ENCODE data around the gene SAV1. TPM values are rescaled to one million over a fixed set of nuclear protein-coding genes. Genes with fewer than 3 reads are reported as not detected.

SAV1 gene
- total RNA-seq, 4 donors from 2014 or later, result 34.8 to 48.7 (median 42.5) TPM

DNA sequence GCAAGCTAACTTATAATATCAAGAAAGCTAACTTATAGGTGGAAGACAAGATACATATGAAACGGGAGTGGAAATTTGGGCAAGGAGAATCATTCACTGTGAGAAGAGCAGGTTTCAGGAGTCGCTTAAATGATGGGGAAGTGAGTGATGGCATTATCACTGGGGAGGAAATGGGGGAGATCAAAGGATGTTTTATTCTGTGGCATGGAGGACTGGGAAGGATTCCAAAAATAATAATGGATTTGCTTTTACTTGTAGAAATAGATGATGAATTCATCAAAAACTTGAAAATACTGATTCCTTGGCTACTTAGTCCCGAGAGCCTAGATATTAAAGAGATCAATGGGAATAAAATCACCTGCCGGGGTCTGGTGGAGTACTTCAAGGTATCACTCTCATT, 47.8 kb downstream of the SAV1 start:
- 80 to 86% methylated on average over 4 of the region's 4 CpGs for WGBS, 2 donors (ENCODE audit: low coverage in 1 of 2)
- ATAC-seq, result no peak

DNA sequence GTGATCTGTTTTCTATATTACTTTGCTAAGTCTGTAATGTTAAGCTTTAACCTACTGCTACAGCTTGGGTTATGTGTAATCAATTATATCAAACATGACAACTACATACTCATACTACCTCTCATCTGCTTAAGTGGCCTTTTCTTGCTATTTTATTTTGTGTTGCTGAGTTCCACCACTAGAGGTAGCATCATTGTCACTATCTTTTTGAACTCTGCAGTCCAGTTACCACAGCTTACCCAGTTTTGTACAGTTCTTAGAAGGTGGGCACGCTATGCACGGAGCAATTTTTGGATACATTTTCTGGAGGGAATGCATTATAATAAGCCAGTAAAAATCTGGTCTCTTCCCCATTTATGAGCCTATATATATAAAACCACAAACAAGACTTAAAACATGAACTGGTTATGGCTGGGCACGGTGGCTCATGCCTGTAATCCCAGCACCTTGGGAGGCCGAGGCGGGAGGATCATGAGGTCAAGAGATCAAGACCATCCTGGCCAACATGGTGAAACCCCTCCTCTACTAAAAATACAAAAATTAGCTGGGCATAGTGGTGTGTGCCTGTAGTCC, 48.5 kb downstream of the SAV1 start:
- H3K4me3 ChIP-seq, result no peak overlapping the region
- WGBS, 2 donors (ENCODE audit: low coverage in 1 of 2), result 56 to 76% methylated on average over 3 to 5 of the region's 5 CpGs
- no peak for ATAC-seq
- no peaks in the 10 kb centered on the region for H3K27me3 ChIP-seq
- TF ChIP-seq POLR2AphosphoS5 (IDR thresholded peaks at IDR 0.05) (no peak), CTCF (IDR thresholded peaks at IDR 0.05) (peak; percentile 19 to 61 (median 53))
- no peaks in the 10 kb centered on the region for H3K9me3 ChIP-seq
- H3K4me1 ChIP-seq, result no peaks in the 10 kb centered on the region
- peaks cover 0 to 57% of the 10 kb centered on the region in 2 donors for H3K36me3 ChIP-seq
- no peak overlapping the region for H3K27ac ChIP-seq

More for the DNA sequence above, 47.8 kb downstream of the SAV1 start:
- no peaks in the 10 kb centered on the region for H3K4me1 ChIP-seq
- H3K36me3 ChIP-seq, result peaks cover 0 to 57% of the 10 kb centered on the region in 2 donors
- no peak overlapping the region for H3K27ac ChIP-seq
- H3K27me3 ChIP-seq, result no peaks in the 10 kb centered on the region
- no peaks in the 10 kb centered on the region for H3K9me3 ChIP-seq
- TF ChIP-seq POLR2A (IDR thresholded peaks at IDR 0.05), result no peak
- TF ChIP-seq POLR2AphosphoS5 (IDR thresholded peaks at IDR 0.05), result no peak
- no peak for TF ChIP-seq CTCF (IDR thresholded peaks at IDR 0.05)
- no peak for TF ChIP-seq EP300 (IDR thresholded peaks at IDR 0.05)
- no peak overlapping the region for H3K4me3 ChIP-seq

DNA sequence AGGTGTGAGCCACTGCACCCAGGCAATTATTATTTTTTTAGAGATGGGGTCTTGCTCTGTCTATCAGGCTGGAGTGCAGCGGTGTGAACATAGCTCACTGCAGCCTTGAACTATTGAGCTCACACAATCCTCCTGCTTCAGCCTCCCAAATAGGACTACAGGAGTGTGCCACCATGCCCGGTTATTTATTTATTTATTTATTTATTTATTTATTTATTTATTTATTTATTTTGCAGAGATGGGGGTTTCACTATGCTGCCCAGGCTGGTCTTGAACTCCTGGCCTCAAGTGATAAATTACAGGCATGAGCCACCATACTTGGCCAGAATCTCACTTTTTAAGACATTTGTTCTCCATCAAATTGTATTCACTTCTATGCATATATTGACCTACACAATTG, 51.8 kb downstream of the SAV1 start:
- no peak for ATAC-seq
- WGBS, 2 donors (ENCODE audit: low coverage in 1 of 2), result 94 to 100% methylated on average over 2 of the region's 2 CpGs
- no peak overlapping the region for H3K4me3 ChIP-seq
- TF ChIP-seq POLR2AphosphoS5 (IDR thresholded peaks at IDR 0.05) (no peak), POLR2A (IDR thresholded peaks at IDR 0.05) (no peak), CTCF (IDR thresholded peaks at IDR 0.05) (no peak), EP300 (IDR thresholded peaks at IDR 0.05) (no peak)
- H3K27me3 ChIP-seq, result no peaks in the 10 kb centered on the region
- H3K36me3 ChIP-seq, result peaks cover 0 to 45% of the 10 kb centered on the region in 2 donors
- no peak overlapping the region for H3K27ac ChIP-seq
- H3K9me3 ChIP-seq, result no peaks in the 10 kb centered on the region
- no peaks in the 10 kb centered on the region for H3K4me1 ChIP-seq

DNA sequence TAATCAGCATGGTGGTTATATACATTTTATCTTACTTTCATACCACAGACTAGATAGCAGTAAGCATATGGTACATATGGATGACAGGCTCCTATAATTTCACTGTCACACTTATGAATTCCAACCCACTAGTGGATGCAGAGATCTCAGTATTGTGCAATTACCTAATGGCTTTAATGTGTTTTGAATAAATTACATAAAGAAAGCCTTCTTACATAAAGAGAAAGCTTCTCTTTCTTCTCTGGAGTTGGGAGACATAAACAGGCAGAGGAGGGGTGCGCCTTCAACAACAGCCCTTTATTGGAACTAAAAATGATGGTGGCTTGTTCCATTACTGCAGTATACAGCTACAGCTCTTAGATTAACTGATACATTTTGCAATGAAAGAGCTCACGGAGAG, 52.6 kb downstream of the SAV1 start:
- no peaks in the 10 kb centered on the region for H3K9me3 ChIP-seq
- WGBS, 2 donors (ENCODE audit: low coverage in 1 of 2), result 81 to 94% methylated on average over 2 of the region's 2 CpGs
- no peaks in the 10 kb centered on the region for H3K4me1 ChIP-seq
- no peaks in the 10 kb centered on the region for H3K27me3 ChIP-seq
- no peak overlapping the region for H3K27ac ChIP-seq
- TF ChIP-seq POLR2A (IDR thresholded peaks at IDR 0.05) (no peak), EP300 (IDR thresholded peaks at IDR 0.05) (no peak), POLR2AphosphoS5 (IDR thresholded peaks at IDR 0.05) (no peak), CTCF (IDR thresholded peaks at IDR 0.05) (no peak)
- peaks cover 0 to 45% of the 10 kb centered on the region in 2 donors for H3K36me3 ChIP-seq
- no peak overlapping the region for H3K4me3 ChIP-seq
- ATAC-seq, result no peak

DNA sequence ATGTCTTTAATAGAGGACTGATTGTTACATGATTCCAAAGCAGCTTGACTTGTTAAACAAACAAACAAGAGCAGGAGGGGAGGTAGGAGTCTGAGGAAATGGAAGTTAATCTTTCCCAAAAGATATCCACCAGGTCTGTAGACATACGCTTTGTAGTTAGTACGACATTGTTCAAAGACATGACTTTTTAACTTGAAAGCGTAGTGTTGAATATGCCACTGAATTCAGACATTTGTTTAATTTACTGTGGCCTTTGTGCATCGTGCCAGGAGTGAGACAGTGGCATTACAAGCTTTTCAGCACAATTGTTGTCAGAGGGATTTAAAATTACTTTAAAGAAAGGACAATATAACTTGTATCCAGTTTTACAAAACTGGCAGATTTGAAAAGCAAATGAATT, 53.0 kb downstream of the SAV1 start:
- no peak overlapping the region for H3K4me3 ChIP-seq
- no peak for TF ChIP-seq POLR2AphosphoS5 (IDR thresholded peaks at IDR 0.05)
- no peak for TF ChIP-seq POLR2A (IDR thresholded peaks at IDR 0.05)
- no peak for TF ChIP-seq CTCF (IDR thresholded peaks at IDR 0.05)
- no peak for TF ChIP-seq EP300 (IDR thresholded peaks at IDR 0.05)
- no peak overlapping the region for H3K27ac ChIP-seq
- H3K27me3 ChIP-seq, result no peaks in the 10 kb centered on the region
- H3K4me1 ChIP-seq, result no peaks in the 10 kb centered on the region
- no peaks in the 10 kb centered on the region for H3K9me3 ChIP-seq
- 72 to 73% methylated on average over 4 of the region's 4 CpGs for WGBS, 2 donors (ENCODE audit: low coverage in 1 of 2)
- ATAC-seq, result no peak
- peaks cover 0 to 45% of the 10 kb centered on the region in 2 donors for H3K36me3 ChIP-seq
